Activated naive CD8-positive, alpha-beta T cell (primary cell): Measurements from ENCODE around the gene KRTAP4-2.
"Not testable (repeated sequence)": the region's sequence is repeated elsewhere in the genome, so short reads cannot be mapped to it uniquely, and the experiment has no call there.

Experiments used
- H3K27ac Mint-ChIP-seq: one replicate; pipeline ENCODE4 v1.8.0; 2021; ENCODE audit warnings: mixed read lengths
- H3K27me3 Mint-ChIP-seq: one replicate; pipeline ENCODE4 v1.8.0; 2021; ENCODE audit warnings: mixed read lengths
- H3K36me3 Mint-ChIP-seq: one replicate; pipeline ENCODE4 v1.8.0; 2021; ENCODE audit warnings: mixed read lengths
- H3K4me1 Mint-ChIP-seq: one replicate; pipeline ENCODE4 v1.8.0; 2021; ENCODE audit warnings: low read depth, mixed read lengths
- H3K4me3 Mint-ChIP-seq: one replicate; pipeline ENCODE4 v1.8.0; 2021; ENCODE audit warnings: mild to moderate bottlenecking, mixed read lengths
- H3K9me3 Mint-ChIP-seq: one replicate; pipeline ENCODE4 v1.8.0; 2021; ENCODE audit warnings: low read depth, mixed read lengths

Gene KRTAP4-2

GRCh38 chr17:41145261-41145660 lies 32.8 kb downstream of the KRTAP4-2 start:
- Mint-ChIP-seq H3K4me3 (no peak overlapping the region), H3K27ac (no peak overlapping the region), H3K4me1 (no peaks in the 10 kb centered on the region), H3K27me3 (no peaks in the 10 kb centered on the region), H3K9me3 (peaks cover 21% of the 10 kb centered on the region), H3K36me3 (peaks cover 16% of the 10 kb centered on the region)

- Mint-ChIP-seq H3K36me3 (peaks cover 16% of the 10 kb centered on the region), H3K27me3 (no peaks in the 10 kb centered on the region), H3K9me3 (peaks cover 21% of the 10 kb centered on the region), H3K4me1 (no peaks in the 10 kb centered on the region), H3K4me3 (no peak overlapping the region), H3K27ac (no peak overlapping the region)
Measured at GRCh38 chr17:41144846-41145245, 33.2 kb downstream of the KRTAP4-2 start.

GRCh38 chr17:41141361-41141760 lies 36.7 kb downstream of the KRTAP4-2 start:
- Mint-ChIP-seq H3K36me3 (peaks cover 18% of the 10 kb centered on the region), H3K27me3 (no peaks in the 10 kb centered on the region), H3K27ac (no peak overlapping the region), H3K4me3 (no peak overlapping the region), H3K9me3 (peaks cover 27% of the 10 kb centered on the region), H3K4me1 (no peaks in the 10 kb centered on the region)

- H3K4me1 Mint-ChIP-seq, result no peaks in the 10 kb centered on the region
- peaks cover 18% of the 10 kb centered on the region for H3K36me3 Mint-ChIP-seq
- no peak within 1 kb of the TSS for H3K27ac Mint-ChIP-seq
- peaks cover 28% of the 10 kb centered on the region for H3K9me3 Mint-ChIP-seq
- H3K27me3 Mint-ChIP-seq, result no peaks in the 10 kb centered on the region
- H3K4me3 Mint-ChIP-seq, result no peak within 1 kb of the TSS
Measured at GRCh38 chr17:41140360-41141131, 37.5 kb downstream of the KRTAP4-2 start, which contains the start of gene KRTAP4-6. Gene KRTAP4-6 (minus strand): TSS chr17:41140544. CDS start chr17:41140487, 57 bp downstream.

- H3K27ac Mint-ChIP-seq, H3K27me3 Mint-ChIP-seq, H3K4me3 Mint-ChIP-seq, H3K4me1 Mint-ChIP-seq: not testable (repeated sequence)
- peaks cover 18% of the 10 kb centered on the region for H3K36me3 Mint-ChIP-seq
- peaks cover 28% of the 10 kb centered on the region for H3K9me3 Mint-ChIP-seq
Measured at GRCh38 chr17:41139865-41140264, 38.2 kb downstream of the KRTAP4-2 start.

- Mint-ChIP-seq H3K27me3 (no peaks in the 10 kb centered on the region), H3K27ac (peak overlapping the region; percentile 36), H3K9me3 (peaks cover 7% of the 10 kb centered on the region), H3K4me3 (peak overlapping the region; percentile 33), H3K4me1 (peaks cover 34% of the 10 kb centered on the region), H3K36me3 (no peaks in the 10 kb centered on the region)
Measured at GRCh38 chr17:41133880-41134735, 43.9 kb downstream of the KRTAP4-2 start.

- Mint-ChIP-seq H3K4me3 (no peak overlapping the region), H3K36me3 (no peaks in the 10 kb centered on the region), H3K27ac (no peak overlapping the region), H3K9me3 (peaks cover 3% of the 10 kb centered on the region), H3K4me1 (peaks cover 47% of the 10 kb centered on the region), H3K27me3 (no peaks in the 10 kb centered on the region)
Measured at GRCh38 chr17:41131979-41132378, 46.0 kb downstream of the KRTAP4-2 start.
